ENCODE measurements around the gene NGDN. TPM values are rescaled to one million over a fixed set of nuclear protein-coding genes. Genes with fewer than 3 reads are reported as not detected.

The NGDN gene
- polyA plus RNA-seq, 4 donors, result 50.3 to 70.5 (median 67.0) TPM

DNA sequence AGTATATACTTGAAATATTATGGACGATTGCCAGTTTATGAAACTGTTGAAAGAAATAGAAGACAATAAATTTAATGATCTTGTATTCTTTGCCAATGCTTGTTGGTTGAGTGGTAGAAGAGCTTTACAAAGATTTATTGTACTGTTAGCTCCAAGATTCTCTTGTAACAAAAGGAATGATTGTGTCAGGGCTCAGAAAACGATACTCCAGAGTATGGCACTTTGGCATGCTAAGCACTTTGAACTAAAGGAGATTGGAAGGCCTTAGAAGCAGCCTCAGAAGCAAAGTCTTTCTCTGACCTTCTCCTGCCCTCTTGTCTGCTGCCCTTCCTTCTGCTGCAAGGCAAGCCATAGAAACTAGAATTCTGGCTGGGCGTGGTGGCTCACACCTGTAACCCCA, 4.2 kb upstream of the NGDN start:
- DNase-seq (ENCODE audit: low read depth in 4 of 4, low spot score in 3 of 4), result no peak

GRCh38 chr14:23468704-23469126, 788 bp upstream of the NGDN start:
- peak in 1 of 4 donors; percentile 24 for DNase-seq (ENCODE audit: low read depth in 4 of 4, low spot score in 3 of 4)

- DNase-seq (ENCODE audit: low read depth in 4 of 4, low spot score in 3 of 4), result no peak
These were observed 452 bp downstream of the NGDN start for GRCh38 chr14:23469906-23470403.

- no peak for DNase-seq (ENCODE audit: low read depth in 4 of 4, low spot score in 3 of 4)
These were observed 1.4 kb downstream of the NGDN start for GRCh38 chr14:23470947-23471346.

- peak in 1 of 4 donors; percentile 22 for DNase-seq (ENCODE audit: low read depth in 4 of 4, low spot score in 3 of 4)
These were observed 8.7 kb downstream of the NGDN start for GRCh38 chr14:23478109-23478759.

GRCh38 chr14:23481362-23481970, 12.0 kb downstream of the NGDN start:
- peak in 1 of 4 donors; percentile 19 for DNase-seq (ENCODE audit: low read depth in 4 of 4, low spot score in 3 of 4)

DNA sequence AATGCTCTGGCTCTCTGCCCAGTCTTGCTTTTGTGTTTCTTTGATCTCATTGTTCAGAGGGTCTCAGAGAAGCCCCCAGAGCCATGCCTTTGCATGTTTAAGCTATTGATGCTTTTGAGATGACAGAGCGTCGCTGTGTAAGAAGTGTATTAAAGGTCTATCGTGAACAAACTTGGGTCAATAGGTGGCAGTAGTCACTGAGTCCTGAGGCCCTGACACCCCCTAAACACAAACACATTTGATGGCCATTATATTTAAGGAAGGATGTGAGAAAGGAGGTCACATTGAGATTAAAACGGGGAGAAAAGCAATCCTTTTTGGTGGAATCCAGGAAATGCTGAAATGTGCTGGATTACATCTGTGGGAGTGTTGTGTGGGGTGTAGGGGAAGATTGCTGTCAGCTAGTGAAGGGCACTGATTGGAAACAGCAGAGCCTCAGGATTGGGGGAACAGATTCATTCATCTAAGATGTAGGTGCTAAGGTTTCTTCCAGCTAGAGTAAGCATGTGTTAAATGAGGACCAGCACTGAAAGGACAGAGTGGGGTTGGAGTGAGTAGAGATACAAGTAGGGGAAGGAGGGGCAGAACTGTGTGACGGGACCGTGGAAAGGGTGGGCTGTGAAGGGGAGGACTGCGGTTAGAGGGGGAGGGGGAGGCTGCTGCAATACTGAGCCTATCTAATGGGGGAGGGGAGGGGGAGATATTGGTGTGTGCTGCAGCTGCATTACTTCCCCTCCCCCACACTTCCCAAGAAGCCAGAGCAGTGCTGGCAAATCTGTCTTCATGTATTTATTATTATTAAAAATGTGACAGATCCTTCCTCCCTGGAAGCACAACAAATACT, 12.7 kb downstream of the NGDN start:
- no peak for DNase-seq (ENCODE audit: low read depth in 4 of 4, low spot score in 3 of 4)

DNA sequence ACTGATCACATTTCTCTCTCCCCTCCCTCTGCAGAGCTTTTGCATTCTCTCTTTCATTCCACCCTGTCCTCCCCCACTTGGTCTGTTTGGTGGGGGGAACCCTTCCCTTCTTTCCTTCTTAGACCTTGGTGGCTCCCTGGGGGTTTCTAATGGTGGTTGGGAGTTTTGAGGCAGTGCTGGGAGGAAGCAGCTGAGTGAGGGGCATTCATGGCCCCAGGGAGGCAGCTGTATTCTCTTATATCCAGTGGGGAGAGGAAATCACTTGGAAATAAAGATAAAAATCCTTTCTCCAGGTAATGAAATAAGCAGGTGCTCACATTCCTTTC, 13.3 kb downstream of the NGDN start:
- DNase-seq (ENCODE audit: low read depth in 4 of 4, low spot score in 3 of 4), result no peak

GRCh38 chr14:23483236-23483854, 13.8 kb downstream of the NGDN start:
- DNase-seq (ENCODE audit: low read depth in 4 of 4, low spot score in 3 of 4), result no peak

DNA sequence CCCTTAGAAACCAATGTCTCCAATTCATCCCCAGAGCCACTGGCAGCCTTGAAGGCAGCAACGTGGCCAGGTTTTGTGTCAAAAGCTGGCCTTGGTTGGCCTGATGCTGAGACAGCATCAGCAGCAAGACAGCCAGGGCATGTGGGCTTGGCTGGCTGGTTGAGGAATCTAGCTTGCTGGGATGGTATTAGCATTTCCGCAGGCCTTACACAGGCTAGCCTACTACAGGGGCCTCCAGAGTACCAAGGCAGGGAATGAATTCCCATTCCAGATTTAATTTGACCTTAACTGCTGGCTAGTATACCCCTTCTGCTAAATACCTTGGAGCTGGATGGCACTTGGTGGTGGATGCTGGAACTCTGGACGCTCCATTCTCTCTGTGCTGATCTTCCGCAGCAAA, 15.8 kb downstream of the NGDN start:
- DNase-seq (ENCODE audit: low read depth in 4 of 4, low spot score in 3 of 4), result no peak

GRCh38 chr14:23486036-23486435, 16.5 kb downstream of the NGDN start:
- DNase-seq (ENCODE audit: low read depth in 4 of 4, low spot score in 3 of 4), result no peak

DNA sequence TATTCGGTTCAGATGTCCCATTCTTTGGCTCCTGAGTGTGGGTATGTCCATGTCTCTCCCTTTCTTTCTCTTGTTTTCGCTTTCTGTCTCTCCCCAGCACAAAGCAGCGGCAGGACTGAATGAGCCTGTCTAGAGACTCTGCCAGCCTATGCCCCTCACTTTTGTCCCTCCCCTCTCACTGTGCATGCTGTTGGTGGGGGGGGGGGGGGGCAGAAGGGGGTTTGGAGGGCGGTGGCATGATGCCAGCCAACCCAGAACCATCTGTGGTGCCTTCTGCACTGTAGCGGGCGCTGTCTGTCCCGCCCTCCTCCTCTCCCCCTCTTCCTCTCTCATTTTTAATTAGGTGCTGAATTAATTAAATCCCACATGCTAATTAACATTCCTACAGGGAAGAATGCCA, 17.7 kb downstream of the NGDN start:
- DNase-seq (ENCODE audit: low read depth in 4 of 4, low spot score in 3 of 4), result no peak

GRCh38 chr14:23492618-23493272, 23.2 kb downstream of the NGDN start:
- DNase-seq (ENCODE audit: low read depth in 4 of 4, low spot score in 3 of 4), result no peak

- no peak for DNase-seq (ENCODE audit: low read depth in 4 of 4, low spot score in 3 of 4)
These were observed 24.7 kb downstream of the NGDN start for GRCh38 chr14:23494223-23494622.

- DNase-seq (ENCODE audit: low read depth in 4 of 4, low spot score in 3 of 4), result no peak
These were observed 42.7 kb downstream of the NGDN start for GRCh38 chr14:23512156-23512555.

- no peak for DNase-seq (ENCODE audit: low read depth in 4 of 4, low spot score in 3 of 4)
These were observed 43.7 kb downstream of the NGDN start for GRCh38 chr14:23513005-23513817.

DNA sequence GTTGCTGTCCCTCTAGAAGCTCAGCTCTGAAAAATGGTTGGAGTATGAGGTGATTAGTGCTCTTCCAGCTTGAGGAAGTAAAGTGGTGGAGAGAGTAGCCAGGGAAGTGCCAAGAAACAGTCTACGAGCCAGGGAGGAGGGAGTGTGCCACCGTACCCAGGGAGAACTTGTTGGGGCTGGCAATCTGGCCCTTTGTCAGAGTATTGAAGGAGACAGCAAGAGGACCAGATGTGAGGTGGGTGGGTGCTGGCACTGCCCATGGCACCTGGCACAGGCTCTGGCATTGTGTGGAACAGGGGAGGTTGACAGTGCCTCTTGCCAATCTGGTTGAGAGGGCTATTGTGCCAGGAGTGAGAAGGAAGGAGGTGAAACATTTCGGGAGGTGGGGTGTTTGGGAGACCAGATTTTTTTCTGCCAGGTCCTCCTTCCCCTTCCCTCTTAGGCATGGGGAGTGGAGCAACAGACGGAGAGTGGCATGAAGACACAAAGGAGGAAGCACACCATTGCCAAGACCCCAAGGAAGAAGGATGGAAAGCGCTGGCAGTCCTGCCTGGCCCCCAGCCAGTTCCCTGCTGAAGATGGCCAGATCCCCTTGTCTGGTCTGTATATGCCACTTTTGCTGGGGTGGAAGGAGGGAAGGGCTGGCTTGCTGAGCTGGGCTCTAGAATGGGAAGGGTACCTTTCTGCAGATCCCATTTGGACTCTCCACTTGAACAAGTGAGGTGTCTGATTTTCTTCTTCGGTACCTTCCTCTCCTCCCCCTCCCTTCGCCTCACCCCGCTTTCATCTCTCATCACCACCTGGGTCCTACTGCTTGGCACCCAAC, 44.5 kb downstream of the NGDN start:
- DNase-seq (ENCODE audit: low read depth in 4 of 4, low spot score in 3 of 4), result no peak

DNA sequence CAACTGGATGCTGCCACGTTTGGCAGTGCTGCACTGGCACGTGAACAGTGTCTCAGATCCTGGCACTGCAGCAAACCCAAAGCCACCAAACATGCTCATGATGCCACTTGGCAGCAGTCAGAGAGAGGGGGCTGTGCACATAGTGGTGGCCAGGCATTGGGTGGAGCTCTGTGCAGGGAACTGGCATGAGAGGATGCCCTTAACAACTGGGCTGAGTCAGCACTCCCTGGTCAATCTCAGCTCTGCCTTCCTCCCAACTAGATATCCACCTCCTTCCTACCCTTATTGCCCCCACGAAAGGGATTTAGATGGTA, 45.1 kb downstream of the NGDN start:
- DNase-seq (ENCODE audit: low read depth in 4 of 4, low spot score in 3 of 4), result no peak

- DNase-seq (ENCODE audit: low read depth in 4 of 4, low spot score in 3 of 4), result no peak
These were observed 48.3 kb downstream of the NGDN start for GRCh38 chr14:23517650-23518326.

All from left renal pelvis (tissue), 4 donors.